ENCODE results near the gene ASPHD1. TPM values are rescaled to one million over a fixed set of nuclear protein-coding genes. Genes with fewer than 3 reads are reported as not detected.

Gene ASPHD1
- total RNA-seq = 1.3 TPM

GRCh38 chr16:29900102-29900887 lies at the start of gene ASPHD1:
ASPHD1 (plus strand) TSS chr16:29900488; CDS start chr16:29900972, 484 bp downstream.

GRCh38 chr16:29862884-29863668 lies 37.2 kb upstream of the ASPHD1 start, which contains the start of gene CDIPT:
CDIPT (minus strand) TSS chr16:29863226; CDS start chr16:29862857, 369 bp downstream.

DNA sequence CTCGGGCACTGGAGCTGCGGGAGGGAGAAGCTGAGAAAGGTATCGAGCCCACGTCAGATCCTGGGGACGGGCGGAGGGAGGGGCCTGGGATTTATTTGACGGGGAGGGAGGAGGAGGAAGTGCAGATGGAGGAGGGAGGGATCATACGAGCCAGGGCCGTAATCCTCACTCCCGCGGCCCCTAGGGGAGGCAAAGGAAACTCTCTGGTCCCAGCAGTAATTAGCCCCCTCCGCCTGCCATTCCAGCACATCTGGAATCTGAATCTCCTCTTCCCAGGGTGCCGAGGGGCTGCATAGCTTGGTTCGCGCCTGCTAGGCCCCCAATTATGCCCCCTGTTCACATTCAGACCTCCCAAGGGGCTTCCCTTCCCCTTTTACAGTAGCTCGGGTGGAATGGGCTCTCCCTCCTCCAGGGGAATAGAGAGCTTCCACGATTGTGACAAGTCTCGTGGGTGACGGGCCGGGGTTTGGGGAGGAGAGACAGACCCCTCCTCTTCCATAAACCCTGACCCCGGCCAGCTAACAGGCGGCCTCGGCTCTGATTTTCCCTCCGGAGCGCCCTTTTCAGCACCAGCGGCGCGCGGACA lies 679 bp upstream of the ASPHD1 start, which contains the start of gene SEZ6L2:
TSS of gene SEZ6L2 (minus strand) at position 35 of the 586 bp plus-strand sequence. CDS start 531 bp downstream, outside the sequence.

DNA sequence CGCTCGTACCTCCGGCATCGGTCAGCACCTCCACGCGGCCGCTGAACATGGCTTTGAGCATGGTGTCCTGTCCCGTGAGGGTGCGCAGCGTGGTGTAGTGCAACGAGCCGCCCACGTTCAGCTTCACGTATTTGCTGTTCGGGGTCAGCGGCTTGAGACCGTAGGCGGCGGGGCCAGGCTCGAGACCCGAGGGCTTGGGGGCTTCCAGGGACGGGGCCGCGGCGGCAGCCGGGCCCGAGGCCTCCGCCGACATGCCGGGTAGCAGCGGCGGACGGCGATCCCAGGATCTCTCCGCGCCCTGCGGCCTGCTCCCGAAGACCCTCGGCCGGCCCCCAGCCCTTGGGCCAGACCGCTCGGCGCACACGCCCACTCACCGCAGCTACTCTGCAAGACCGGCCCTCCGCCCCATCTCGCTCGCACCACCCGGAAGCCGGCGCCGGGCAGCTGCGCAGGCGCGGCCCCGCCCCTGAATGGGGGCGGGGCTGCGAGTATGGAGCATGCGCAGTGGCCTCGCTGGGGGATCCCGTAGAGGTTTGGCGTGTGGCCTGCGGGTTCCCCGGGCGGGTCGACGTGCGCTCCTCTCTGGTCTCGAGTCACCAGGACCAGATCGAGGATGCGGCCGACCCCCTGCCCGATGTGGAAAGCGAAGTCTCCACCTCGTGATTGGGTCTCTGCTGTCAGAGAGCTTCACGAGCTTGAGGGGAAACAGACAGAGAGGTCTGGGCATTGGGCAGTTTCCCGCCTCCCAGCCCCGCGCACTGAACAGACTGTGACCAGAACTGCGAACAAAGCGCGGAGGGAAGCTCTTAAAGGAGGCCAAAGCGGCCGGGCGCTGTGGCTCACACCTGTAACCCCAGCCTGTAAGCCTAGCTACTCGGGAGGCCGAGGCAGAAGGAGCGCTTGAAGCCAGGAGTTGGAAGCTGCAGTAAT lies 25.8 kb downstream of the ASPHD1 start, which contains the start of gene KCTD13:
TSS of gene KCTD13 (minus strand) at position 446 of the 930 bp plus-strand sequence. CDS start at position 253, 193 bp downstream.

Other genes starting within 250 kb of the ASPHD1 start
- 7.0 TPM for gene SPN, start 237.2 kb upstream of the ASPHD1 start, total RNA-seq
- 86.2 TPM for gene QPRT, start 221.3 kb upstream of the ASPHD1 start, total RNA-seq
- gene C16orf54, start 154.5 kb upstream of the ASPHD1 start, total RNA-seq = 1.4 TPM
- not detected for gene ZG16, start 122.2 kb upstream of the ASPHD1 start, total RNA-seq
- gene KIF22, start 109.7 kb upstream of the ASPHD1 start, total RNA-seq = 52.0 TPM
- gene MAZ, start 94.0 kb upstream of the ASPHD1 start, total RNA-seq = 159 TPM
- gene PRRT2, start 88.3 kb upstream of the ASPHD1 start, total RNA-seq = 14.4 TPM
- gene PAGR1, start 84.3 kb upstream of the ASPHD1 start, total RNA-seq = 30.8 TPM
- gene MVP, start 80.0 kb upstream of the ASPHD1 start, total RNA-seq = 38.5 TPM
- 83.4 TPM for gene CDIPT, start 37.3 kb upstream of the ASPHD1 start, total RNA-seq
- gene SEZ6L2, start 938 bp upstream of the ASPHD1 start, total RNA-seq = 17.3 TPM
- 12.8 TPM for gene KCTD13, start 25.7 kb downstream of the ASPHD1 start, total RNA-seq
- gene TMEM219, start 61.6 kb downstream of the ASPHD1 start, total RNA-seq = 54.5 TPM
- gene TAOK2, start 73.4 kb downstream of the ASPHD1 start, total RNA-seq = 47.5 TPM
- gene HIRIP3, start 95.1 kb downstream of the ASPHD1 start, total RNA-seq = 19.3 TPM
- gene INO80E, start 95.8 kb downstream of the ASPHD1 start, total RNA-seq = 37.4 TPM
- 1.9 TPM for gene DOC2A, start 110.5 kb downstream of the ASPHD1 start, total RNA-seq
- gene C16orf92, start 122.7 kb downstream of the ASPHD1 start, total RNA-seq = not detected
- 1.5 TPM for gene TLCD3B, start 130.8 kb downstream of the ASPHD1 start, total RNA-seq
- 850 TPM for gene ALDOA, start 165.3 kb downstream of the ASPHD1 start, total RNA-seq
- gene PPP4C, start 175.5 kb downstream of the ASPHD1 start, total RNA-seq = 92.4 TPM
- gene TBX6, start 191.4 kb downstream of the ASPHD1 start, total RNA-seq = 1.1 TPM
- gene YPEL3, start 195.7 kb downstream of the ASPHD1 start, total RNA-seq = 56.3 TPM
- 4.7 TPM for gene GDPD3, start 213.0 kb downstream of the ASPHD1 start, total RNA-seq
- gene MAPK3, start 222.7 kb downstream of the ASPHD1 start, total RNA-seq = 31.2 TPM